Testis (tissue), 3 donors: Measurements from ENCODE around the gene ZNF584. TPM values are rescaled to one million over a fixed set of nuclear protein-coding genes. Genes with fewer than 3 reads are reported as not detected.

Source experiments
- DNase-seq: peaks from one replicate; pipeline ENCODE4 v3.0.0-alpha.2; 2019
- H3K27ac ChIP-seq, 2 donors: fragments of 200-600 bp; sonication (generic); one replicate each; pipeline ENCODE4 v1.5.1; 2019
- H3K27me3 ChIP-seq: fragments of 200-600 bp; sonication (generic); one replicate; pipeline ENCODE4 v1.5.1; 2019
- H3K36me3 ChIP-seq: fragments of 200-600 bp; sonication (generic); one replicate; pipeline ENCODE4 v1.5.1; 2017; ENCODE audit warnings: low read depth; ENCODE audit errors: missing control alignments
- H3K4me1 ChIP-seq: fragments of 200-600 bp; sonication (generic); one replicate; pipeline ENCODE4 v1.5.1; 2019
- H3K4me3 ChIP-seq, 2 donors: fragments of 200-600 bp; sonication (generic); one replicate each; pipeline ENCODE4 v1.5.1; 2017 to 2019
- H3K9me3 ChIP-seq: fragments of 200-600 bp; sonication (generic); one replicate; pipeline ENCODE4 v1.5.1; 2017
- POLR2A ChIP-seq: fragments of 450-650 bp; IDR thresholded peaks from one replicate; pipeline ENCODE4 v1.6.1; 2017; ENCODE audit warnings: antibody characterized with exemption, mild to moderate bottlenecking, moderate library complexity
- WGBS, 2 donors: methylation state at CpG; one replicate each; pipeline ENCODE4 v1.1.5; 2018; 5-methylcytosine and 5-hydroxymethylcytosine counted together
- intact Hi-C: fragments of 100-400 bp; cut with DNase I; formaldehyde crosslinking; loops from one replicate; pipeline ENCODE4 v1.15.1; 2023; ENCODE audit warnings: low total_unique reads
- polyA plus RNA-seq: library from polyadenylated mRNA; stranded (reverse); fragments of 350-450 nt; fragmentation: Illumina TruSeq; extraction: RNeasy Lipid Tissue Mini Kit (QIAGEN cat#74804); gene quantifications from one replicate; pipeline ENCODE4 v1.2.3, GENCODE V29; 2014; ENCODE audit warnings: low read depth, low replicate concordance; ENCODE audit not compliant: insufficient read depth
- total RNA-seq, 2 donors: library from RNA; depleted of rRNA; stranded (reverse); fragments of >200 nt; gene quantifications; one replicate each; pipeline ENCODE4 v1.2.3, GENCODE V29; 2016
- TF ChIP-seq, protein P1 (sequence below), 3 experiments: fragments of 450-650 bp in 2 of 3; fragments of 200-600 bp in 1 of 3; sonication (generic) in 1 of 3; IDR thresholded peaks; one replicate each; pipeline ENCODE4 v1.5.1; 2016 to 2019; ENCODE audit warnings: antibody characterized with exemption in 3 of 3, mild to moderate bottlenecking in 2 of 3, moderate library complexity in 1 of 3

Gene ZNF584
- total and polyA plus RNA-seq, 3 donors from 2014 or later = 10.4 to 33.9 (median 22.1) TPM

DNA sequence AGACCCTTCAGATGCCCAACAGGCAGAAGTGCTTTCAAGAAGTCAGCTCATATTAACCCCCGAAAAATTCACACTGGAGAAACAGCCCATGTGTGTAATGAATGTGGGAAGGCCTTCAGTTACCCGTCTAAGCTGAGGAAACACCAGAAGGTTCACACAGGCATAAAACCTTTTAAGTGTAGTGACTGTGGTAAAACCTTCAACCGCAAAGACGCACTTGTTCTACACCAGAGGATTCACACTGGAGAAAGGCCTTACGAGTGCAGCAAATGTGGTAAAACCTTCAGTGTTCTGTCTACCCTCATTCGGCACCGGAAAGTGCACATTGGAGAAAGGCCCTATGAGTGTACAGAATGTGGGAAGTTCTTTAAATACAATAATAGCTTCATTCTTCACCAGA is 8.6 kb downstream of the ZNF584 start:
- no peak for DNase-seq
- TF ChIP-seq, protein P1, sequence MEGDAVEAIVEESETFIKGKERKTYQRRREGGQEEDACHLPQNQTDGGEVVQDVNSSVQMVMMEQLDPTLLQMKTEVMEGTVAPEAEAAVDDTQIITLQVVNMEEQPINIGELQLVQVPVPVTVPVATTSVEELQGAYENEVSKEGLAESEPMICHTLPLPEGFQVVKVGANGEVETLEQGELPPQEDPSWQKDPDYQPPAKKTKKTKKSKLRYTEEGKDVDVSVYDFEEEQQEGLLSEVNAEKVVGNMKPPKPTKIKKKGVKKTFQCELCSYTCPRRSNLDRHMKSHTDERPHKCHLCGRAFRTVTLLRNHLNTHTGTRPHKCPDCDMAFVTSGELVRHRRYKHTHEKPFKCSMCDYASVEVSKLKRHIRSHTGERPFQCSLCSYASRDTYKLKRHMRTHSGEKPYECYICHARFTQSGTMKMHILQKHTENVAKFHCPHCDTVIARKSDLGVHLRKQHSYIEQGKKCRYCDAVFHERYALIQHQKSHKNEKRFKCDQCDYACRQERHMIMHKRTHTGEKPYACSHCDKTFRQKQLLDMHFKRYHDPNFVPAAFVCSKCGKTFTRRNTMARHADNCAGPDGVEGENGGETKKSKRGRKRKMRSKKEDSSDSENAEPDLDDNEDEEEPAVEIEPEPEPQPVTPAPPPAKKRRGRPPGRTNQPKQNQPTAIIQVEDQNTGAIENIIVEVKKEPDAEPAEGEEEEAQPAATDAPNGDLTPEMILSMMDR (IDR thresholded peaks at IDR 0.05) = no peak
- no peak for TF ChIP-seq POLR2A
- H3K36me3 ChIP-seq = no peaks in the 10 kb centered on the region
- no peak overlapping the region for H3K27ac ChIP-seq
- no peaks in the 10 kb centered on the region for H3K9me3 ChIP-seq
- 93 to 99% methylated on average over 7 of the region's 7 CpGs for WGBS, 2 donors
- H3K4me1 ChIP-seq = no peaks in the 10 kb centered on the region
- no peak overlapping the region for H3K4me3 ChIP-seq
- intact Hi-C loops = no loop called here
- H3K27me3 ChIP-seq = no peaks in the 10 kb centered on the region

DNA sequence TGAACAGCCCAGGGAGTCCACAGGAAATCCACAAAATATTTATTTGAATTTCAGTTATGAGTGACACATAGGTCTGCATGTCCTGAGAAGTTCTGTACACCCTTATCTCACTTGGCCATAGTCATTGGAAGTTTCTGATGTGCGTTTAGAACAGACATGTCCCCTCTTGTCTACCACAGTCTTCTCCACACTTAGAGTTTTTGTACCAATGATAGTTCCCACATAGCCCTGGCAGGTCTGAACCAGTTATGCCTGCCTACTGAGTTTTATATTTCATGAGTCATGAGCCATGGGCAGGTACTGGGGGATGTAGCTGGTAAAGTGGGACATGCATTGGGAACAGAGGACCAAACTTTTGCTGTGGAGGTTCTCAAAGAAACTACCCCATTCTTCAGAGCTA is 20.2 kb downstream of the ZNF584 start:
- Histone ChIP-seq H3K4me1 (no peaks in the 10 kb centered on the region), H3K36me3 (no peaks in the 10 kb centered on the region), H3K27me3 (no peaks in the 10 kb centered on the region), H3K9me3 (peaks cover 3% of the 10 kb centered on the region), H3K27ac (no peak overlapping the region), H3K4me3 (no peak overlapping the region)
- intact Hi-C loops = no loop called here
- DNase-seq = no peak
- TF ChIP-seq POLR2A = no peak
- TF ChIP-seq, protein P1 (IDR thresholded peaks at IDR 0.05) = no peak
- 58 to 94% methylated on average over 1 of the region's 1 CpG for WGBS, 2 donors

DNA sequence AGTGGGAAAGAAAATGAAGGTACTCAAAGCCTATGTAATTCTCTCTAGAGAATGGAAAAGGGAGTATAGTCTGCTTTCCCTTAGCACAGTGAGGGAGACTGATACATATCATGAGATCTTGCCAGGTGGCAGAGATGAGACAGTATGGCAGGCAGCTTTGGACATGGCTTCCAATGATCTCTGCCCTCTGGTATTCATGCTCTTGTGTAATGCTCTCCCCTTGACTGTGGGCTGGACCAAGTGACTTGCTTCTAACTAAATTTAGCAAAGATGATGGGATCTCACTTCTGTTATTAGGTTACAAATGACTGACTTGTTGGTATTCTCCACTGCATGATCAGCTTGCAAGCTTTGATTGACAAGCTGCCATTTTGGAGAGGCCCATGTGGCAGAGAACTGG is 21.3 kb downstream of the ZNF584 start:
- TF ChIP-seq, protein P1 (IDR thresholded peaks at IDR 0.05) = no peak
- no peak for TF ChIP-seq POLR2A
- no peaks in the 10 kb centered on the region for H3K4me1 ChIP-seq
- peaks cover 3% of the 10 kb centered on the region for H3K9me3 ChIP-seq
- intact Hi-C loops = no loop called here
- no peaks in the 10 kb centered on the region for H3K27me3 ChIP-seq
- H3K4me3 ChIP-seq = no peak overlapping the region
- no peak for DNase-seq
- H3K27ac ChIP-seq = no peak overlapping the region
- no peaks in the 10 kb centered on the region for H3K36me3 ChIP-seq

DNA sequence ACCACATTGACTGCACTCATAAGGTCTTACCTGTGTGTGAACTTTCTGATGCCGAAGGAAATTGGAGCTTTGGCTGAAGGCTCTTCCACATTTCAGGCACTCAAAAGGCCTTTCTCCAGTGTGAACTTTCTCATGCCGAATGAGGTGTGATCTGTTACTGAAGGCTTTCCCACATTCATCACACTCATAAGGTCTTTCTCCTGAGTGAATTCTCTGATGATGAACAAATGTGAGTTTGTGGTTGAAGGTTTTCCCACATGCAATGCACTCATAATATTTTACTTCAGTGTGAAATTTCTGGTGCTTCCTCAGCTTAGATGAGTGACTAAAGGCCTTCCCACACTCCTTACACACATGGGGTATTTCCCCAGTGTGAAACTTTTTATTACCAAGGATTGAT is 25.8 kb downstream of the ZNF584 start:
- H3K36me3 ChIP-seq = no peaks in the 10 kb centered on the region

DNA sequence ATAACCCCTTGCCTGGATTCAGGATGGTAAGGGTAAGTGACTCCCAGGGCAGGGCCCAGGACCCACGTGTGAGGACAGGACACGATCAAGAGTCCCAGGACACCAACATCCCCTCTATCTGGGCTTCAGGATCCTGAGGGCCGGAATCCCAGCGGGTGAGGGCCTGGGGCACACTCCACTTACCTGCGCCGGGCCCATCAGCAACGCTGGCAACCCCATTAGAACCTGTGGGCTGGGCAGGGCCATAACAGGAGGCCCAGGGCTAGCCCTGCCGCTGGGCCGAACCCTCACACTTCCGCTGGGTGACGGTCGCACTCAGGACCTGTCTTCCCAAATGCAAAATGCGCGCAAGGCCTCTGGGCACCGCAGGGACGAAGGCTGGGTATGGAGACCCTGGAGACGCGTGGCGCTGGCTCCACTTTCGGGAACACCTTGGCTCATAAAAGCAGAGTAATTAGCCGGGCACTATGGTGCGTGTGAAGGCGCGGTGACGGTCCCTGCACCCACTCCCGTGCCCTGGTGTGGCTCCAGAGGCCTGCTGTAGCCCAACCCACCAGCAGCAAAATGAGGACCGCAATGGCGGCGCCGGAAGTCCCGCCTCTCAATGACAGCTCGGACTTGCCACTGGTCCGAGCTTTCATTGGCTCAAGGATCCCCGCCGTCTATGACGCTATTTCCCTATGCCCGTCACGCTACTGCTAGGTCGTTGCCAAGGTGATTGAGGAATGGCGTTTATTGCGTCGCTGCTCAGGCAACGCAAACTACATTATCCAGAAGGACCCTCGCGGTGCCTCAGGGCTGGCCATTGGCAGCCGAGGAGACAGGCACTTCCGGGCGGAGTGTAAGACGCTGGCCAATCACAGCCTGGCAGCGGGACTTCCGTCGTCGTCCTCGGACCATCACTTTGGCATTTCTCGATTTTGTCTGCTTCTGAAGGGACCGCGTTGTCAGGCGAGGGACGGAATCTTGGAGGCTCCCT is 31.4 kb downstream of the ZNF584 start, which contains the start of gene ZNF132:
ZNF132 (minus strand) TSS at position 578 of the 979 bp plus-strand sequence; CDS start at position 246, 332 bp downstream.
- Histone ChIP-seq H3K4me1 (peaks cover 7% of the 10 kb centered on the region), H3K4me3 (peak within 1 kb of the TSS; percentile 72 to 82), H3K27me3 (no peaks in the 10 kb centered on the region), H3K9me3 (no peaks in the 10 kb centered on the region), H3K36me3 (no peaks in the 10 kb centered on the region), H3K27ac (peak within 1 kb of the TSS; percentile 53 to 87)
- intact Hi-C loops = no loop called here
- WGBS, 2 donors = 7 to 8% methylated on average over 13 to 54 of the region's 59 CpGs
- no peak for TF ChIP-seq POLR2A
- TF ChIP-seq, protein P1 (IDR thresholded peaks at IDR 0.05) = no peak
- peak; percentile 100 for DNase-seq

More for the DNA sequence above, 25.8 kb downstream of the ZNF584 start:
- Histone ChIP-seq H3K9me3 (peaks cover 3% of the 10 kb centered on the region), H3K4me3 (no peak overlapping the region), H3K27ac (no peak overlapping the region), H3K4me1 (peaks cover 3% of the 10 kb centered on the region), H3K27me3 (no peaks in the 10 kb centered on the region)
- WGBS, 2 donors = 87 to 100% methylated on average over 2 of the region's 2 CpGs
- no peak for TF ChIP-seq POLR2A
- intact Hi-C loops = no loop called here
- no peak for DNase-seq
